Keratinocyte (primary cell): Measurements from ENCODE around the gene CMIP.
A peak's percentile ranks its signal among the peaks of the same experiment; 100 is the strongest.

ENCODE experiments used
- EZH2 ChIP-seq: IDR thresholded peaks from one replicate; pipeline ENCODE4 v1.6.1; 2012; ENCODE audit warnings: inconsistent platforms, mild to moderate bottlenecking, low read length, moderate library complexity
- TF ChIP-seq, protein P1 (sequence below), 3 experiments: IDR thresholded peaks in 1 of 3; conservative IDR thresholded peaks in 1 of 3; optimal IDR thresholded peaks in 1 of 3; 2 replicates in 2 of 3; 3 replicates in 1 of 3; pipeline versions ENCODE3 to v1.5.1; 2011; ENCODE audit warnings: low read length in 3 of 3, mild to moderate bottlenecking in 3 of 3, moderate library complexity in 2 of 3, control low read depth in 1 of 3, inconsistent platforms in 1 of 3; ENCODE audit not compliant: insufficient read depth in 2 of 3; ENCODE audit errors: extremely low read depth in 1 of 3

DNA sequence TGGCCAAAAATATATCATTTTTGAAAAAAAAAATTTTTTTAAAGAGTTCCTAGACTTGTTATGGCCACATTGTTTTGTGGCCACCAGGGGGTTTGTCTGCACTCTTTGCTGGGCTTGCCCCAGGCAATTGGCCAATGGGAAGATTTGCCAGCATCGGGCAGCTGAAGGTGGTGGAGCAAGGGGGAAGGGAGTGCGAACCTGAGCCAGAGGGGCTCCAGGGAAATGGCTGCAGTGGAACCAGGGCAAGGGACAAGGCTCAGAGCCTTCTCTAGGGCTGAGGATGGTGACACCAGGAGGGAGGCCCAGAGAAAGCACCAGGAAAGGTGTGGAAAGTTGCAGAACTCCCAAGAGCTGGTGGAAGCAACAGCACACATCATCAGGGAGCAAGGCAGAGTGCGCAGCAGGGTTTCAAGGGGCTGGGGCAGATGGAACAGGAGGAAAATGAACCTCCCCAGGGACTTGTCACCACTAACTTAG is 15.5 kb upstream of the CMIP start:
- TF ChIP-seq, protein P1, sequence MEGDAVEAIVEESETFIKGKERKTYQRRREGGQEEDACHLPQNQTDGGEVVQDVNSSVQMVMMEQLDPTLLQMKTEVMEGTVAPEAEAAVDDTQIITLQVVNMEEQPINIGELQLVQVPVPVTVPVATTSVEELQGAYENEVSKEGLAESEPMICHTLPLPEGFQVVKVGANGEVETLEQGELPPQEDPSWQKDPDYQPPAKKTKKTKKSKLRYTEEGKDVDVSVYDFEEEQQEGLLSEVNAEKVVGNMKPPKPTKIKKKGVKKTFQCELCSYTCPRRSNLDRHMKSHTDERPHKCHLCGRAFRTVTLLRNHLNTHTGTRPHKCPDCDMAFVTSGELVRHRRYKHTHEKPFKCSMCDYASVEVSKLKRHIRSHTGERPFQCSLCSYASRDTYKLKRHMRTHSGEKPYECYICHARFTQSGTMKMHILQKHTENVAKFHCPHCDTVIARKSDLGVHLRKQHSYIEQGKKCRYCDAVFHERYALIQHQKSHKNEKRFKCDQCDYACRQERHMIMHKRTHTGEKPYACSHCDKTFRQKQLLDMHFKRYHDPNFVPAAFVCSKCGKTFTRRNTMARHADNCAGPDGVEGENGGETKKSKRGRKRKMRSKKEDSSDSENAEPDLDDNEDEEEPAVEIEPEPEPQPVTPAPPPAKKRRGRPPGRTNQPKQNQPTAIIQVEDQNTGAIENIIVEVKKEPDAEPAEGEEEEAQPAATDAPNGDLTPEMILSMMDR (optimal IDR thresholded peaks at IDR 0.05 in 1 of 3, IDR thresholded peaks at IDR 0.05 in 1 of 3, conservative IDR thresholded peaks at IDR 0.05 in 1 of 3; ENCODE audit: extremely low read depth in 1 of 3, insufficient read depth in 2 of 3, low read length in 3 of 3) = peak in 2 of 3 experiments; percentile 12 to 17
- no peak for TF ChIP-seq EZH2
